Measurements from ENCODE around the gene CAMK2B.
"Not testable (repeated sequence)": the region's sequence is repeated elsewhere in the genome, so short reads cannot be mapped to it uniquely, and the experiment has no call there.

- not testable (repeated sequence) for TF ChIP-seq POLR2A, CTCF (IDR thresholded peaks at IDR 0.05)
Measured at GRCh38 chr7:44174694-44174948, 150.8 kb downstream of the CAMK2B start.

Measured in esophagus squamous epithelium (tissue), 4 donors.